Adrenal gland (tissue), 12 donors: Measurements from ENCODE around the gene CCL2. TPM values are rescaled to one million over a fixed set of nuclear protein-coding genes. Genes with fewer than 3 reads are reported as not detected.

ENCODE experiments used
- DNase-seq, 7 donors: peaks; one replicate each; pipeline ENCODE4 v3.0.0-alpha.2; 2019 to 2020
- H3K27ac ChIP-seq, 5 donors: fragments of 200-600 bp; sonication (generic) in 4 of 5; 1 replicate in 3 of 5; 2 replicates in 2 of 5; pipeline versions ENCODE4 v1.5.1 to v1.8.0; 2016 to 2020; ENCODE audit warnings: mild to moderate bottlenecking in 1 of 5
- H3K27me3 ChIP-seq: fragments of 200-600 bp; 2 replicates; pipeline ENCODE4 v1.8.0; 2021
- H3K36me3 ChIP-seq, 2 donors: fragments of 200-600 bp; replicated peaks in 1 of 2; 1 replicate in 1 of 2; 2 replicates in 1 of 2; pipeline versions ENCODE4 v1.5.1 to v1.8.0; 2018 to 2022
- H3K4me1 ChIP-seq, 2 donors: fragments of 200-600 bp; replicated peaks in 1 of 2; 1 replicate in 1 of 2; 2 replicates in 1 of 2; pipeline versions ENCODE4 v1.5.1 to v1.8.0; 2018 to 2021
- H3K4me3 ChIP-seq, 4 donors: fragments of 200-600 bp; sonication (generic) in 3 of 4; one replicate each; pipeline ENCODE4 v1.5.1; 2016 to 2018
- H3K9me3 ChIP-seq, 3 donors: fragments of 200-600 bp; sonication (generic) in 1 of 3; replicated peaks in 1 of 3; 1 replicate in 2 of 3; 2 replicates in 1 of 3; pipeline versions ENCODE4 v1.5.1 to v1.8.0; 2016 to 2021
- CTCF ChIP-seq, 6 experiments: fragments of 450-650 bp in 4 of 6; fragments of 200-600 bp in 2 of 6; sonication (generic) in 1 of 6; IDR thresholded peaks; 1 replicate in 5 of 6; 2 replicates in 1 of 6; pipeline versions ENCODE4 v1.5.1 to v1.8.0; 2016 to 2021; ENCODE audit warnings: antibody characterized with exemption in 6 of 6, mild to moderate bottlenecking in 2 of 6, moderate library complexity in 1 of 6
- POLR2A ChIP-seq, 2 donors: fragments of 450-650 bp; IDR thresholded peaks; one replicate each; pipeline ENCODE4 v1.6.1; 2017; ENCODE audit warnings: antibody characterized with exemption in 2 of 2, mild to moderate bottlenecking in 2 of 2, moderate library complexity in 1 of 2
- WGBS, 4 donors: extraction: QIAGEN DNeasy Blood & Tissue Kit in 2 of 4; methylation state at CpG; one replicate each; pipeline versions ENCODE4 v1.1.5 to v1.1.7; 2013 to 2017; 5-methylcytosine and 5-hydroxymethylcytosine counted together
- intact Hi-C, 2 donors: fragments of 100-400 bp; cut with DNase I; formaldehyde crosslinking; loops; one replicate each; pipeline versions ENCODE4 v1.14.1 to v1.15.0; 2022 to 2023
- polyA plus RNA-seq, 3 donors: library from polyadenylated mRNA; stranded (reverse); fragments of 200-250 nt in 2 of 3; fragments of 350-450 nt in 1 of 3; fragmentation: Illumina TruSeq in 1 of 3; extraction: RNeasy Lipid Tissue Mini Kit (QIAGEN cat#74804) in 1 of 3; gene quantifications; one replicate each; pipeline ENCODE4 v1.2.3, GENCODE V29; 2013 to 2014
- total RNA-seq, 9 donors: library from RNA; depleted of rRNA in 4 of 9; stranded (reverse); fragments of >200 nt in 4 of 9; fragments of 120-200 nt in 1 of 9; fragmentation: NEBNext Ultra II Directional in 1 of 9; extraction: Animal tissue kit (Norgen Biotek cat#: 25700) in 1 of 9; gene quantifications; one replicate each; pipeline versions ENCODE4 v1.1.0 to v1.2.4, GENCODE V29; 2013 to 2023
- donor health status: healthy with polysubstance abuse.
- donor health status: Bipolar disorder and iron deficiency.
- donor health status: DM: yes; HTN: yes; CAD: no.
- donor health status: DM: no; HTN: no; CAD: no.
- donor health status: DM: no; HTN: no; CAD: no.
- donor health status: DM: yes; HTN: yes; CAD: no.

CCL2 gene
- total and polyA plus RNA-seq, 12 donors = 7.7 to 330 (median 76.0) TPM

DNA sequence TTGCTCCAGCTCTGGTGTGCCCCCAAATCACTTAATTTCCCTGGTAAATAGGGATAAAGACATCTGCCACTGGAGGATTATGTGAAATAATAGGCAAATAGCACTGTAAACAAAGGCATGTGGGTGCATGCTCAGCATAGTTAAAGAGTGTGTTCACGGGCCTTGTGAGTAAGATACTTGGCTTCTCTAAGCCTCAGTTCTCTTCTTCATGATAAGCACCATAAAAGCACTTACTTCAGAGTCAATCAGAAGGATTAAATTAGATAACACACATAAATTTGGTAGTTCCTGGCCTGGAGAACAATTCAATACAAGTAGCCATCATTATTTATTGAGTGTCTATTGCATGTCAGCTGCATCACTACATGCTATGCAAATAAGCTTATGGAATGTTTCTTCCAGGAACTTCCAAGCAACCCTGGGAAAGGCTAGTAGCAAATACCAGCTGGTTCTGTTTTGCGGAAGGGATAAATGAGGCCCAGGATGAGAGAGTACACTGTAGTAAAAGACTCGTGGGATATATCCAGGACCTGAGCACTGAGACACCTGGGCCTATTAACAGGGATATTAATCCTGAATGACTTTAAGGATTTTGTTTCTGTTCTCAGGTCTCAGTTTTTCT, 45.0 kb downstream of the CCL2 start:
- no peaks in the 10 kb centered on the region for H3K36me3 ChIP-seq
- DNase-seq = no peak
- WGBS, 4 donors = 79 to 88% (median 80%) methylated on average over 3 of the region's 3 CpGs
- H3K4me3 ChIP-seq = no peak overlapping the region
- intact Hi-C loops = no loop called here
- TF ChIP-seq CTCF (IDR thresholded peaks at IDR 0.05) = no peak
- no peak for TF ChIP-seq POLR2A (IDR thresholded peaks at IDR 0.05)
- peaks cover 0 to 9% of the 10 kb centered on the region in 2 donors for H3K4me1 ChIP-seq
- no peak overlapping the region for H3K27ac ChIP-seq
- H3K27me3 ChIP-seq = peaks cover 3% of the 10 kb centered on the region
- H3K9me3 ChIP-seq = no peaks in the 10 kb centered on the region

DNA sequence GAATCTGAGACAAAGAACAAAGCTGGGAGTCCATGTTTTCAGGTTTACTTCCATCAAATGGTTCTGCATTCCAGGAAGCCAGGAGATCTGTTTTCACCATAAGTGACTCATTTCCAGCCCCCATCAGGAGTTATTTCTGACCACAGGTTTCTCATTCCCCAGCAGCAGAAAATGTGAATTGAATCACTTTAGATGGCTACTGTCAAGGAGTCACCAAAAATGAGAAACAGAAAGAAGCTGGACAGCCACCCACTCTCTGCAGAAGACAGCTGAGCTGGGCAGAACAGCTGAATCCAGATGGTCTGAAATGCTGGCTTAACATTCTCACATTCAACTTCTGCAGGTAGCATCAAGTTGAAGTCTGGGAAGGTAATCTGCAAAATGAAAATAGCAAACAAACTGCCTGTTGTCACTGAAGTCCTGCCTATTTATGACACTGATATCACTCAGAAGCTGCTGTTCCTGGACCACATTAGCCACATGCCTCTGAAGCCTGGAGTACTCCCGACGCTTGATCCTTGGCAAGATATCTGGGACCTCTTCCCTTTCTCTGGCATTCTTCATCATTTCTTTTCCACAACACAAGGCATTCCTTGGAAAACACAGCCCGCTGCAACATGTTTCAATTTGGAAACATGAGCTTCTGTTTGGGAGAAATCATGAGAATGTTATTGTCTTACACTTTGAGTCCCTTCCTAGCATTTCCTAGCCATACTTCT, 45.7 kb downstream of the CCL2 start:
- Histone ChIP-seq H3K27ac (no peak overlapping the region), H3K4me1 (peaks cover 0 to 9% of the 10 kb centered on the region in 2 donors), H3K27me3 (peaks cover 3% of the 10 kb centered on the region), H3K36me3 (no peaks in the 10 kb centered on the region), H3K4me3 (no peak overlapping the region), H3K9me3 (no peaks in the 10 kb centered on the region)
- 67 to 87% (median 83%) methylated on average over 3 of the region's 3 CpGs for WGBS, 4 donors
- TF ChIP-seq CTCF (IDR thresholded peaks at IDR 0.05) (no peak), POLR2A (IDR thresholded peaks at IDR 0.05) (no peak)
- no peak for DNase-seq
- intact Hi-C loops = no loop called here

DNA sequence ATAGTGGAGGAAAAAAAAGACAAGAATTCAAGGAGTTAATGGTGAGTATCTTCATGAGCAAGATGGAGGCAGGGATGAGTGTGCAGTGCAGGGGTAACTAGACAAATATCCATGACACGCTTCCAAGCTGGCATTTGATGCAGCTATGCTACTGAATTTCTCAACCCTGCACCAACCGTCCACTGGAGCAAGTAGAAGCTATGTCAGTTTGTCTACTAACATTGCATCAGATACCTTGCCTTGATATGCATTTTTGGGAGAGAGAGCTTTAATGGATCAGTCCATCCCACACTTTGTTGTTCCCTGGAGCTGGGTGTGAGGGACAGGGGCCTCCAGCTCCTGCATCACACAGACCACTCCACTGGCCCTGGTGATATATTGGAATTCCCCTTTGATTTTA, 46.9 kb downstream of the CCL2 start:
- Histone ChIP-seq H3K36me3 (no peaks in the 10 kb centered on the region), H3K9me3 (no peaks in the 10 kb centered on the region), H3K27ac (no peak overlapping the region), H3K4me3 (no peak overlapping the region), H3K4me1 (peaks cover 0 to 12% of the 10 kb centered on the region in 2 donors), H3K27me3 (peaks cover 3% of the 10 kb centered on the region)
- WGBS, 4 donors = 65 to 84% (median 69%) methylated on average over 2 of the region's 2 CpGs
- no peak for DNase-seq
- TF ChIP-seq CTCF (IDR thresholded peaks at IDR 0.05) (no peak), POLR2A (IDR thresholded peaks at IDR 0.05) (no peak)
- intact Hi-C loops = no loop called here

DNA sequence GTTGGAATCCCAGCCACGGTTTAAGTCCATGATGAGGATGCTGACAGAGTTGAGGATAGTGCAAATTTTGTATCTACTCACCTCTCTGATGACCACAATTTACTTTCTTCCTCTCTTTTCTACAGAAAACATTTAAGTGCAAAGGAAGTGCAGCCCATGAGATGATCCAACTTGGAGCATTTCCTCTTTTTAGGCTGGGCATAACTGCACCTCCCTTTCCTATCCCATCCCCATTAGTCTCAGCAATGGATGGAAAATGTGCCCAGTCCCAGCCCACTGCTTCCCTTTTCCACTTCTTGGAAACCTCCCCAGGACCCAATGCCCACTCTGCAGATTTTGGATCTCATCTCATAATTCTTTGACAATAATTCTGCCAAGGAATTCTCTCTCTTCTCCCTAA, 47.6 kb downstream of the CCL2 start:
- intact Hi-C loops = no loop called here
- no peaks in the 10 kb centered on the region for H3K9me3 ChIP-seq
- peaks cover 0 to 12% of the 10 kb centered on the region in 2 donors for H3K4me1 ChIP-seq
- no peak overlapping the region for H3K4me3 ChIP-seq
- WGBS, 4 donors = 75 to 85% (median 84%) methylated on average over 1 of the region's 1 CpG
- TF ChIP-seq CTCF (IDR thresholded peaks at IDR 0.05) = no peak
- no peak for TF ChIP-seq POLR2A (IDR thresholded peaks at IDR 0.05)
- peaks cover 3% of the 10 kb centered on the region for H3K27me3 ChIP-seq
- no peaks in the 10 kb centered on the region for H3K36me3 ChIP-seq
- DNase-seq = no peak
- no peak overlapping the region for H3K27ac ChIP-seq
